ENCODE results near the gene LHX5.

DNA sequence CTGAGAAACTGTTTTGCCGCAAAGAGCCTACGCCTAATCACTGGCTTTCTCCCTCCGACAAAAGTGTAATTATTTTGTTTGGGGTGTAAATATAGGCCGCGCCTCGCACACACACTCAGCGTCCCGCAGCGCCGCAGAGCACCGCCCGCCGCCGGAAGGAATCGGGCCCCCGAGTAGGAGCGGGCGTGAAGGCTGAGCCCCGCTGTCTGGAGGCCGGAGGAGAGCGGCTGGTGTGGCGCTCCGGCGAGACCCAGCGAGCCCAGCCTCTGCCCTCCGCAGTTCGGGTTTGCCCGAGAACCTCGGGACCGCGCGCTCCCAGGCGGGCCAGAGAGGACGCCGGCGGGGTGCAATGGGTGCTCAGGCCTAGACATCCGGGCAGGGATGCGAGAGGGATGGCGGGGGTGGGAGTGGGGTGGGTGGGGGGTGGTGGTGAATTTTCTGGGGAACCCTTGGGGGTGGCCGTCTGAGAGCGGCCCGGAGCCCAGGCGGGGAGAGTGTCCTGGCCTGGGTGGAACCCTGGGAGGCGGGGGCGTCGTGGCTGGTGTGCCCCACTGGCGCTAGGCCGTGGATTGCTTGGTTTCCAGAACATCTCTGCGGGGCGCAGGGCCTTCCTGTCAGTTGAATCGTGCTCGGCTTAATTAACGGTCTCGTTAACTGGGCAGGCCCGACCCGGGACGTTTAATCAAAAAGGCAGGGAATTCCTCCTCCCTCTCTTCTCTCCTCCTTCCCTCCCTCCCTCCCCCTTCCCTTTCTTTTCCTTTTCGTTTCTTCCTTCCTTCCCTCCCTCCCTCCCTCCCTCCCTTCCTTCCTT is 4.7 kb upstream of the LHX5 start:
- TF ChIP-seq POLR2A (IDR thresholded peaks at IDR 0.05) = no peak
- TF ChIP-seq, protein P1, sequence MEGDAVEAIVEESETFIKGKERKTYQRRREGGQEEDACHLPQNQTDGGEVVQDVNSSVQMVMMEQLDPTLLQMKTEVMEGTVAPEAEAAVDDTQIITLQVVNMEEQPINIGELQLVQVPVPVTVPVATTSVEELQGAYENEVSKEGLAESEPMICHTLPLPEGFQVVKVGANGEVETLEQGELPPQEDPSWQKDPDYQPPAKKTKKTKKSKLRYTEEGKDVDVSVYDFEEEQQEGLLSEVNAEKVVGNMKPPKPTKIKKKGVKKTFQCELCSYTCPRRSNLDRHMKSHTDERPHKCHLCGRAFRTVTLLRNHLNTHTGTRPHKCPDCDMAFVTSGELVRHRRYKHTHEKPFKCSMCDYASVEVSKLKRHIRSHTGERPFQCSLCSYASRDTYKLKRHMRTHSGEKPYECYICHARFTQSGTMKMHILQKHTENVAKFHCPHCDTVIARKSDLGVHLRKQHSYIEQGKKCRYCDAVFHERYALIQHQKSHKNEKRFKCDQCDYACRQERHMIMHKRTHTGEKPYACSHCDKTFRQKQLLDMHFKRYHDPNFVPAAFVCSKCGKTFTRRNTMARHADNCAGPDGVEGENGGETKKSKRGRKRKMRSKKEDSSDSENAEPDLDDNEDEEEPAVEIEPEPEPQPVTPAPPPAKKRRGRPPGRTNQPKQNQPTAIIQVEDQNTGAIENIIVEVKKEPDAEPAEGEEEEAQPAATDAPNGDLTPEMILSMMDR (IDR thresholded peaks at IDR 0.05) = no peak
- no peak for TF ChIP-seq EP300 (IDR thresholded peaks at IDR 0.05)

Measured in sigmoid colon (tissue), 4 donors.